Measurements from ENCODE around the gene C17orf75.

The C17orf75 gene

DNA sequence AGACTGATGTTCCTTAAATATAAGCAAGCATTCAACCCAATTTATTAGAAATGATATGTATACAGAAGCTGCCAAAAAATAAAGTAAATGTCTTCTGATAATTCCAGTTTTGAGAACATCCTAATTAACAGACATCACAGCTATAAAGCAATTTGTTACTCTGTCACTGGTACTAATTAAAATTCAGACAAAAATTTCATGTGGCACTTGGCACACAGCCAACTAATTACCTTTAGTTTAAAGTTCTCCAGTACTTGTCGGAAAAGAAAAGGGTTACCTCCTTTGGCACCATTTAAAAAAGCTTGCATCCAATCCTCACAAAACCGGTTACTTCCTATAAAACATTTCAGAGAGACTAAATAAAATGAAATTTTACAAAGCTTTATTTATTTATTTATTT lies 8.8 kb downstream of the C17orf75 start:
- Histone ChIP-seq H3K9me3 (no peaks in the 10 kb centered on the region), H3K4me1 (no peaks in the 10 kb centered on the region), H3K27me3 (no peaks in the 10 kb centered on the region), H3K36me3 (no peaks in the 10 kb centered on the region), H3K4me3 (ENCODE audit: low read depth, low read length) (no peak overlapping the region)
- DNase-seq, result no peak
- TF ChIP-seq, protein P1, sequence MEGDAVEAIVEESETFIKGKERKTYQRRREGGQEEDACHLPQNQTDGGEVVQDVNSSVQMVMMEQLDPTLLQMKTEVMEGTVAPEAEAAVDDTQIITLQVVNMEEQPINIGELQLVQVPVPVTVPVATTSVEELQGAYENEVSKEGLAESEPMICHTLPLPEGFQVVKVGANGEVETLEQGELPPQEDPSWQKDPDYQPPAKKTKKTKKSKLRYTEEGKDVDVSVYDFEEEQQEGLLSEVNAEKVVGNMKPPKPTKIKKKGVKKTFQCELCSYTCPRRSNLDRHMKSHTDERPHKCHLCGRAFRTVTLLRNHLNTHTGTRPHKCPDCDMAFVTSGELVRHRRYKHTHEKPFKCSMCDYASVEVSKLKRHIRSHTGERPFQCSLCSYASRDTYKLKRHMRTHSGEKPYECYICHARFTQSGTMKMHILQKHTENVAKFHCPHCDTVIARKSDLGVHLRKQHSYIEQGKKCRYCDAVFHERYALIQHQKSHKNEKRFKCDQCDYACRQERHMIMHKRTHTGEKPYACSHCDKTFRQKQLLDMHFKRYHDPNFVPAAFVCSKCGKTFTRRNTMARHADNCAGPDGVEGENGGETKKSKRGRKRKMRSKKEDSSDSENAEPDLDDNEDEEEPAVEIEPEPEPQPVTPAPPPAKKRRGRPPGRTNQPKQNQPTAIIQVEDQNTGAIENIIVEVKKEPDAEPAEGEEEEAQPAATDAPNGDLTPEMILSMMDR (IDR thresholded peaks at IDR 0.05; ENCODE audit: low read depth, low read length), result no peak

DNA sequence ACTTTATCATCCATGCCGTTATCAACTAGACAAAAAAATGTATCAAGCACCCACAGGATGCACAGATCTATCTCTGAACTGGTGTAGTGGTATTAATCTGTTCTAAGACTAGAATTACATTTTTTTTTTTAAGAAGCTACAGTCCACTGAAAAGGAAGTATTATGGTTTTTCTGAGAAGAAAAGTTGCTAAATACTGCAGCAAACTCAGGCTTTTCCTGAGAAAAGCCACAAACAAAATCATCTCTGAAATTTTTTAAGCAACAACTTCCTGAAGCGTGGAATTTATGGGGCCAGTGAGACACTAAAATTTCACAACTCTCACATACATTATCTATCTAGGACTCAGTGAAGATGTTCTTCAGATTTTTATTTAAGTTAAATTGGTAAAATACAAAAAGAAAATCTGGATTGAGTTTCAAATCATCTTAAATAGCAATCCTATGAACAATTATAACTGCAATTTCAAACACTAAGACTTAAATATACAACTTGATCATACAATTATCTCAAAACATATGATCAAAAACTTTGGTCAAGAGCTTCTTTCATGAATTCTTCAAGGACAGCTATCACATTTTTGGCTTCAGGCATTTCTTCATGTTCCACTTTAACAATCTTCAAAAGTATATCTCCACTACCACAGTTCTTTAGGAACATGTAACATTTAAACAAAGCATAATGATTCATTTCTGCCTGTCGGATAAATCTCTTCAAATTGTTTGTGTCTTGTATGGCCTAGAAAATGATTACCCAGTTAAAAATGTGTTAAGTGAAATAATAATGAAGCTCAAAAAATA lies 10.5 kb downstream of the C17orf75 start:
- no peaks in the 10 kb centered on the region for H3K4me1 ChIP-seq
- no peak overlapping the region for H3K4me3 ChIP-seq (ENCODE audit: low read depth, low read length)
- TF ChIP-seq, protein P1 (IDR thresholded peaks at IDR 0.05; ENCODE audit: low read depth, low read length), result no peak
- no peaks in the 10 kb centered on the region for H3K9me3 ChIP-seq
- no peaks in the 10 kb centered on the region for H3K27me3 ChIP-seq
- no peaks in the 10 kb centered on the region for H3K36me3 ChIP-seq
- no peak for DNase-seq

DNA sequence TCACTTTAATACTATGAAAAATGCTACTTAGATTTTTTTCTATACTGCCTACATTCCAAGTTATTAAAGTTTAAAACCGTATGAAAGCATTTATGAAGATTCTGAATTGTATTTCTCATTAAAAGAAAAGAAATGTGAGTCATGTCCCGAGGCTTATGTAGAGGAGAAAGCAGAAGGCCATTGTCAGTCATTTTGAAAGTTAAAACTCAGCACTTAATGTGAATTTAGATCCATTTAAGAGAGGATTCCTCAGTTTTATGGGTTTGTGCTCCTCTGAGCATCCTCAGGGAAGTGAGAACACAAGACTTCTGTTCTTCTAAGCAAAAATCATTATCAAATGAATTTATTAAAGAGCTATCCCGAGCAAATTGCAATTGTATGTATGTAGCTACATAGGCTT lies 11.8 kb downstream of the C17orf75 start:
- Histone ChIP-seq H3K9me3 (no peaks in the 10 kb centered on the region), H3K36me3 (no peaks in the 10 kb centered on the region), H3K4me3 (ENCODE audit: low read depth, low read length) (no peak overlapping the region), H3K4me1 (no peaks in the 10 kb centered on the region), H3K27me3 (no peaks in the 10 kb centered on the region)
- no peak for DNase-seq
- TF ChIP-seq, protein P1 (IDR thresholded peaks at IDR 0.05; ENCODE audit: low read depth, low read length), result no peak

DNA sequence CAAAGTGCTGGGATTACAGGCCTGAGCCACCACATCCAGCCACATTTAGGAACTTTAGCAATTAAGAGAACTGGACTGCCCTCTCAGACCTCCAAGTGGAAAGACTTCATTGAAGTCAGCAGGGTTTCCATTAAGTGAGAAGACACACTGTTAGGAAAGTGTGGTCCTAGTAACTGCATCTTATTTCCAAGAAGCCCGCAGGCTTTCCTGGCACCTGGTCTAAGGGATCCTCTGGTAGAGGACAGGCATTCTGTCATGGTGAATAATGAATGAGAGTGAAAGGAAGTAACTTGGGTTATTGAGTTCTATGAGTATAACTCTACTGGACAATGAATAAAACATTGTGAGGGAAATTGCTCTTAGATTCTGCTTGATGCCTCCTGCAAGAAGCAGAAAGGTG lies 14.1 kb downstream of the C17orf75 start:
- no peaks in the 10 kb centered on the region for H3K9me3 ChIP-seq
- TF ChIP-seq, protein P1 (IDR thresholded peaks at IDR 0.05; ENCODE audit: low read depth, low read length), result no peak
- H3K27me3 ChIP-seq, result no peaks in the 10 kb centered on the region
- no peak overlapping the region for H3K4me3 ChIP-seq (ENCODE audit: low read depth, low read length)
- H3K4me1 ChIP-seq, result no peaks in the 10 kb centered on the region
- no peak for DNase-seq
- no peaks in the 10 kb centered on the region for H3K36me3 ChIP-seq

DNA sequence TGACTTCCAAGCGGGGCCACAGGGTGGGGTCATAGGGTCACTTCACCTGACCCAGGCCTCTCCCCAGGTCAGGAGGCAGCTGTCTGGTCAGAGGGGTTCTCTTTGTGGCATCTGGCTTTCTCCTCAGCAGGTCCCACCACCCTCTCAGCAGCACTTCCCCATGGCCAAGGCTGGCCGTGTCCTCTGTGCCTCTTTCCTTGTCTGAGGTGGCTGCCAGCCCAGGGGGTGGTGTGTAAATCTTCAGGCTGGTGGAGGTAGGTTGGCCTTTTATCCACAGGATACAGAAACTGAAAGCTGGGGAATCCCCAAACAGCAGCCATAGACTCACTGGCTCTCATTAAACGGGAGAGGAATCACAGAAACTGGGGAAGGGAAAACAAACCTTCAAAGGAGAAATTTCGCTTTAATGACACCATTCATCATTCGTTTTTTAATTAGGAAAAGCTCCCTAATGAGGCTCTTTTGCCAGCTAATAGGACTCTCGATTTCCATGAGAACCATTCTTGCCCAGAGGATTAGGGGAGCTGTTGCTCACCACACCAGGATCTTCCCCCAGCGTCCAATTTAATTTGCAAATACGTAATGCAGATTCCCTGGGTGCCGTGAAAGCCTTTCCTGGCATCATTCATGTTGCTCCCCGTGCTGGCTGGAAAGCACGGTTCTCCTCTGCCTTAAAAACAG lies 18.0 kb downstream of the C17orf75 start:
- no peak for DNase-seq
- no peaks in the 10 kb centered on the region for H3K36me3 ChIP-seq
- no peaks in the 10 kb centered on the region for H3K4me1 ChIP-seq
- H3K4me3 ChIP-seq (ENCODE audit: low read depth, low read length), result no peak overlapping the region
- no peaks in the 10 kb centered on the region for H3K27me3 ChIP-seq
- no peaks in the 10 kb centered on the region for H3K9me3 ChIP-seq
- TF ChIP-seq, protein P1 (IDR thresholded peaks at IDR 0.05; ENCODE audit: low read depth, low read length), result no peak

DNA sequence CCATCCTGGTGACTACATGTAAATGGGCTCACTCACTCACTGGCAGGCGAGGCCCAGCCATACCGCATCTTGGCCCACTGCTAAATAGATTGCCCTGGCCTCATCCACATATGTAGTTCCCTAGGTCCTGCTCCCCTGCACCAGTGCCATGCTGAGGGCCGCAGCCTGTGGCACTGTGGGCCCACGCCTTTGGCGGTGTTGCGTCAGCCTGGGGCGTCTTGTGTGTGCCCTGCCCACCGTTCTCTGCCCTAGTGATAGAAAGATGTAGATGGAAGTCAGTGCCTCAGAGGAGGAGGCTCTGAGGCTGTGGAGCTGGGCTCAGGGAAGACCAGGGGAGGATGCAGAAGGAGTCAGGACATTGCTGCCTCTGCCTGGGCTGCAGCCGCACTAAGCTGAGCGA lies 18.9 kb downstream of the C17orf75 start:
- no peak for DNase-seq
- TF ChIP-seq, protein P1 (IDR thresholded peaks at IDR 0.05; ENCODE audit: low read depth, low read length), result no peak
- H3K9me3 ChIP-seq, result no peaks in the 10 kb centered on the region
- H3K36me3 ChIP-seq, result no peaks in the 10 kb centered on the region
- H3K4me1 ChIP-seq, result no peaks in the 10 kb centered on the region
- H3K4me3 ChIP-seq (ENCODE audit: low read depth, low read length), result no peak overlapping the region
- H3K27me3 ChIP-seq, result no peaks in the 10 kb centered on the region

All from BE2C (cell line).